ENCODE results near the gene MACROD2. TPM values are rescaled to one million over a fixed set of nuclear protein-coding genes. Genes with fewer than 3 reads are reported as not detected.

Gene MACROD2
- polyA plus RNA-seq, 2 of the 4 experiments (the other 2 are of a cell fraction) = 0.96 to 1.3 TPM

- DNase-seq (ENCODE audit: low read depth in 1 of 2, low spot score in 1 of 2) (no peak), ATAC-seq (no peak), FAIRE-seq (peak; percentile 13)
- no peaks in the 10 kb centered on the region for H3K4me1 ChIP-seq
- CTCF ChIA-PET = no interaction called here
- no peak overlapping the region for H3K4me2 ChIP-seq
- no peak for TF ChIP-seq HMGXB4 (CRISPR knock-in tag; IDR thresholded peaks at IDR 0.05; ENCODE audit: borderline replicate concordance)
- TF ChIP-seq ATOH8 (CRISPR knock-in tag; IDR thresholded peaks at IDR 0.05; ENCODE audit: low read depth) = no peak
- no peak for TF ChIP-seq SMC3 (IDR thresholded peaks at IDR 0.05)
- TF ChIP-seq POLR2A (IDR thresholded peaks at IDR 0.05; ENCODE audit: low read length) = no peak
- TF ChIP-seq CTCF (IDR thresholded peaks at IDR 0.05) = no peak
- TF ChIP-seq RCOR1 (IDR thresholded peaks at IDR 0.05; ENCODE audit: low read depth, low read length) = no peak
- no peak for TF ChIP-seq MAZ (IDR thresholded peaks at IDR 0.05; ENCODE audit: borderline replicate concordance, low read depth, low read length)
- H3K4me3 ChIP-seq = no peak overlapping the region
- no peak overlapping the region for H3K27ac ChIP-seq
- peaks cover 7% of the 10 kb centered on the region; the same call in 1 of the 3 replicates for H3K9me3 ChIP-seq
- POLR2A ChIA-PET = interaction anchor here (0.6 kb wide), 1 partner anchor 349 kb away, joined by 6 read pairs; no protein-coding TSS in a partner anchor
Observed at GRCh38 chr20:15310361-15310760, 1315.0 kb downstream of the MACROD2 start.

- DNase-seq (ENCODE audit: low read depth in 1 of 2, low spot score in 1 of 2) (no peak), ATAC-seq (no peak), FAIRE-seq (peak; percentile 54)
- H3K4me3 ChIP-seq = no peak overlapping the region
- TF ChIP-seq FOXS1 (CRISPR knock-in tag; IDR thresholded peaks at IDR 0.05) (no peak), PHF8 (IDR thresholded peaks at IDR 0.05; ENCODE audit: borderline replicate concordance, low read depth) (no peak), POLR2A (IDR thresholded peaks at IDR 0.05; ENCODE audit: low read length) (no peak), TP53 (CRISPR knock-in tag; IDR thresholded peaks at IDR 0.05) (no peak), FOSL2 (IDR thresholded peaks at IDR 0.05) (no peak), FOSL2 (CRISPR knock-in tag; IDR thresholded peaks at IDR 0.05) (no peak), POLR2AphosphoS2 (conservative IDR thresholded peaks at IDR 0.05; ENCODE audit: low read length) (no peak), JUN (IDR thresholded peaks at IDR 0.05) (no peak), HOXB13 (CRISPR knock-in tag; IDR thresholded peaks at IDR 0.05; ENCODE audit: low read depth) (no peak), CHD2 (IDR thresholded peaks at IDR 0.05; ENCODE audit: low read length, partially characterized antibody) (no peak), CBX8 (IDR thresholded peaks at IDR 0.05) (no peak), ESRRA (IDR thresholded peaks at IDR 0.05; ENCODE audit: borderline replicate concordance, low read length) (no peak), RCOR1 (IDR thresholded peaks at IDR 0.05; ENCODE audit: low read depth, low read length) (no peak), KDM1A (IDR thresholded peaks at IDR 0.05; ENCODE audit: low read depth) (no peak), NFE2L2 (conservative IDR thresholded peaks at IDR 0.05; ENCODE audit: low read length) (no peak), FOSB (CRISPR knock-in tag; IDR thresholded peaks at IDR 0.05) (no peak), REST (IDR thresholded peaks at IDR 0.05) (no peak), SREBF2 (IDR thresholded peaks at IDR 0.05) (no peak), EP300 (IDR thresholded peaks at IDR 0.05) (no peak)
- no peaks in the 10 kb centered on the region for H3K4me1 ChIP-seq
- H3K27ac ChIP-seq = no peak overlapping the region
- POLR2A ChIA-PET = no interaction called here
- H3K9me3 ChIP-seq = no peaks in the 10 kb centered on the region
- CTCF ChIA-PET = no interaction called here
- WGBS (ENCODE audit: missing lambda C conversion rate) = 77% methylated on average over 1 of the region's 1 CpG
- no peak overlapping the region for H3K4me2 ChIP-seq
Observed at GRCh38 chr20:15316556-15316955, 1321.2 kb downstream of the MACROD2 start.

Measured in A549 (cell line).